Keratinocyte (primary cell): ENCODE results near the gene APOM. TPM values are rescaled to one million over a fixed set of nuclear protein-coding genes. Genes with fewer than 3 reads are reported as not detected.

Experiments used
- DNase-seq: peaks from one replicate; pipeline ENCODE4 v3.0.0-alpha.2; 2011; ENCODE audit warnings: low read depth, missing footprints, low spot score
- FAIRE-seq: peaks from 2 replicates; lab custom pipeline; 2011; peaks lifted over from hg19 to GRCh38; lab: Jason Lieb, UNC
- H2AFZ ChIP-seq: 2 replicates; pipeline ENCODE4 v1.6.0; 2012; ENCODE audit warnings: low read length, control low read depth, inconsistent platforms; ENCODE audit not compliant: control insufficient read depth
- H3K27ac ChIP-seq: 2 replicates; pipeline ENCODE4 v1.5.1; 2011; ENCODE audit warnings: low read length; ENCODE audit not compliant: control insufficient read depth, insufficient read depth
- H3K27me3 ChIP-seq: 3 replicates; pipeline ENCODE4 v1.6.0; 2011; ENCODE audit warnings: low read length; ENCODE audit not compliant: control insufficient read depth, insufficient read depth; ENCODE audit errors: extremely low read depth
- H3K36me3 ChIP-seq, 2 experiments: 2 replicates in 1 of 2; 3 replicates in 1 of 2; pipeline ENCODE4 v1.5.1; 2011; ENCODE audit warnings: low read length in 2 of 2, mild to moderate bottlenecking in 1 of 2; ENCODE audit not compliant: control insufficient read depth in 2 of 2, insufficient read depth in 2 of 2; ENCODE audit errors: extremely low read depth in 1 of 2
- H3K4me1 ChIP-seq: 3 replicates; pipeline ENCODE4 v1.5.1; 2011; ENCODE audit warnings: low read length; ENCODE audit not compliant: control insufficient read depth, insufficient read depth; ENCODE audit errors: extremely low read depth
- H3K4me2 ChIP-seq: 3 replicates; pipeline ENCODE4 v1.6.0; 2011; ENCODE audit warnings: low read depth, low read length; ENCODE audit not compliant: control insufficient read depth, insufficient read depth; ENCODE audit errors: extremely low read depth
- H3K4me3 ChIP-seq, 3 experiments: fragments of 200-600 bp in 1 of 3; sonication (generic) in 1 of 3; 2 replicates in 2 of 3; 3 replicates in 1 of 3; pipeline ENCODE4 v1.5.1; 2011 to 2016; ENCODE audit warnings: low read length in 3 of 3, mild to moderate bottlenecking in 3 of 3, control low read depth in 2 of 3, inconsistent platforms in 1 of 3, low read depth in 1 of 3, mixed read lengths in 1 of 3, mixed run types in 1 of 3, moderate library complexity in 1 of 3; ENCODE audit not compliant: control insufficient read depth in 2 of 3, insufficient read depth in 2 of 3; ENCODE audit errors: extremely low read depth in 1 of 3
- H3K79me2 ChIP-seq: 2 replicates; pipeline ENCODE4 v1.6.0; 2012; ENCODE audit warnings: low read length; ENCODE audit not compliant: control insufficient read depth, insufficient read depth
- H3K9ac ChIP-seq: 3 replicates; pipeline ENCODE4 v1.6.0; 2011; ENCODE audit warnings: low read length; ENCODE audit not compliant: control insufficient read depth, insufficient read depth; ENCODE audit errors: extremely low read depth
- H3K9me1 ChIP-seq: 3 replicates; pipeline ENCODE4 v1.6.0; 2011; ENCODE audit warnings: low read length; ENCODE audit not compliant: control insufficient read depth, insufficient read depth; ENCODE audit errors: extremely low read depth
- H3K9me3 ChIP-seq: 2 replicates; pipeline ENCODE4 v1.5.1; 2012; ENCODE audit warnings: low read depth, low read length; ENCODE audit not compliant: control insufficient read depth
- H4K20me1 ChIP-seq: 3 replicates; pipeline ENCODE4 v1.6.0; 2011; ENCODE audit warnings: low read length; ENCODE audit not compliant: control insufficient read depth, insufficient read depth; ENCODE audit errors: extremely low read depth
- CTCF ChIP-seq, 3 experiments: IDR thresholded peaks in 1 of 3; conservative IDR thresholded peaks in 1 of 3; optimal IDR thresholded peaks in 1 of 3; 2 replicates in 2 of 3; 3 replicates in 1 of 3; pipeline versions ENCODE3 to v1.5.1; 2011; ENCODE audit warnings: low read length in 3 of 3, mild to moderate bottlenecking in 3 of 3, moderate library complexity in 2 of 3, control low read depth in 1 of 3, inconsistent platforms in 1 of 3; ENCODE audit not compliant: insufficient read depth in 2 of 3; ENCODE audit errors: extremely low read depth in 1 of 3
- EZH2 ChIP-seq: IDR thresholded peaks from one replicate; pipeline ENCODE4 v1.6.1; 2012; ENCODE audit warnings: inconsistent platforms, mild to moderate bottlenecking, low read length, moderate library complexity
- dilution Hi-C: fragments of 300-500 bp; cut with MboI; formaldehyde crosslinking; loops from one replicate; pipeline ENCODE4 v1.7.0; 2020; ENCODE audit warnings: low sequenced_read_pairs; ENCODE audit not compliant: extremely low pct_ligation_motif_present
- polyA plus RNA-seq, 5 experiments: library from polyadenylated mRNA; depleted of rRNA in 3 of 5; stranded (reverse) in 3 of 5; stranded (forward) in 1 of 5; unstranded in 1 of 5; fragments of >200 nt; gene quantifications; 1 replicate in 1 of 5; 2 replicates in 3 of 5; 3 replicates in 1 of 5; pipeline versions ENCODE4 v1.2.1 to v1.2.3, GENCODE V29; 2011 to 2012; ENCODE audit warnings: missing spikeins in 2 of 5, low read depth in 1 of 5, low replicate concordance in 1 of 5

Gene APOM
- polyA plus RNA-seq, 1 donor (not counting 4 experiments of a cell fraction or from before 2014, with no cell fraction given), result 1.4 TPM

DNA sequence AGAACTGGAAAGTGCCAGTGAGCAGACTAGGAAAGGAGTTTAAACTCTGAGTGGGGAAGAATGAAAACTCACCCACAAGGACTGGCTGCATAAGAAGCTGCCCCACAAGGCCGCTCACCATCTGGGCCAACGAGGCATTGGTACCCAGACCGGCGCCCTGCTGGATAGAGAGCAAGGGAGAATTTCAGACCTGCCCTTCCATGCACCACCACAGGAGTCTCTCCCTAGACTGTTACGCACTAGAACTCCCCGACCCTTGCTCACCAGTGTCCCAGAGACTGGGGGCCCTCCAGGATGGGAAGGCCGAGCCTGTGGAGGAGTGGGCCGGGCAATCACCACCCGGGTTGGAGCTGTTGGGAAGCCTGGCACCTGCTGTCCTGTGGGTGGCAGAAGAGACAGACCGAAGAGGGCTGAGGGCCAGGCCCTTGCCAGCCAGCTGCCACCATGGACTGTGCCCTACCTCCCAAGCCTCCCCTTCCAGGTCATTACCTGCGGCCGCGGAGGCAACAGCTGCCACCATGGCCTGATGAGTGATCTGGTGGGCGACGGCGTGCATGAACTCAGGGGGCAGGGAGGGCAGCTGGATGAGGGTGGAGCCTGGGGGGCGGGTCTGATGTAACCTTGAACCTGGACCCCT lies 11.8 kb upstream of the APOM start:
- no peaks in the 10 kb centered on the region for H3K4me1 ChIP-seq
- no peaks in the 10 kb centered on the region for H3K9me3 ChIP-seq
- DNase-seq (no peak), FAIRE-seq (no peak)
- no peak overlapping the region for H2AFZ ChIP-seq
- H3K9ac ChIP-seq, result no peak overlapping the region
- no peak overlapping the region for H3K4me2 ChIP-seq
- H3K79me2 ChIP-seq, result peaks cover 5% of the 10 kb centered on the region
- H3K9me1 ChIP-seq, result no peaks in the 10 kb centered on the region
- no peaks in the 10 kb centered on the region for H4K20me1 ChIP-seq
- no peak for TF ChIP-seq CTCF (optimal IDR thresholded peaks at IDR 0.05 in 1 of 3, IDR thresholded peaks at IDR 0.05 in 1 of 3, conservative IDR thresholded peaks at IDR 0.05 in 1 of 3; ENCODE audit: extremely low read depth in 1 of 3, insufficient read depth in 2 of 3, low read length in 3 of 3)
- TF ChIP-seq EZH2, result no peak
- no peak overlapping the region for H3K27ac ChIP-seq
- H3K27me3 ChIP-seq, result no peaks in the 10 kb centered on the region
- dilution Hi-C loops, result no loop called here
- no peak overlapping the region for H3K4me3 ChIP-seq
- H3K36me3 ChIP-seq, result peaks cover 45 to 65% of the 10 kb centered on the region in 2 experiments

DNA sequence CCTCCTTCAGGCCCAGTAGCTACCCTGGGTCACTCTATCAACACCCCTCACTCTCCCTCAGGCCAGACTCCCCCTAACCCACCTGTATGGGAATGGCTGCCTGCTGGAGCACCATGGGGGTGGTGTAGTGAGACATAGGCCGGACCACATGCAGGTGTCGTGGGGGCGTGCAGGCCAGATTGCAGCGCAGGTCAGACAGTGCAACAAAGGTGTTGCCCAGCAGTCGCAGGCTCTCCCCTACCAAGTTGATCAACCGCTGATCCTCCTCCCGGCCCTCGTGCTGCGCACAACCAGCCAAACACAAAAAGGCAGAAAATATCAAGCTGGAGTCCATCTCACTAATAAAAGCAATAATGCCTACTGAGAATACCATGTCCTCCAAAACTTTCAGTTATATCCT lies 10.4 kb upstream of the APOM start:
- Histone ChIP-seq H3K36me3 (peaks cover 48 to 68% of the 10 kb centered on the region in 2 experiments), H3K27ac (no peak overlapping the region), H3K79me2 (peaks cover 19% of the 10 kb centered on the region), H3K4me3 (no peak overlapping the region), H3K9me3 (no peaks in the 10 kb centered on the region), H3K4me2 (no peak overlapping the region), H3K4me1 (no peaks in the 10 kb centered on the region), H2AFZ (no peak overlapping the region), H3K9me1 (no peaks in the 10 kb centered on the region), H3K9ac (no peak overlapping the region), H3K27me3 (no peaks in the 10 kb centered on the region), H4K20me1 (peaks cover 4% of the 10 kb centered on the region)
- no peak for DNase-seq
- TF ChIP-seq EZH2 (no peak), CTCF (optimal IDR thresholded peaks at IDR 0.05 in 1 of 3, IDR thresholded peaks at IDR 0.05 in 1 of 3, conservative IDR thresholded peaks at IDR 0.05 in 1 of 3; ENCODE audit: extremely low read depth in 1 of 3, insufficient read depth in 2 of 3, low read length in 3 of 3) (no peak)
- dilution Hi-C loops, result no loop called here
- no peak for FAIRE-seq
